Mucosa of descending colon (tissue), 3 donors: ENCODE measurements around the gene ASTN2. TPM values are rescaled to one million over a fixed set of nuclear protein-coding genes. Genes with fewer than 3 reads are reported as not detected.

Experiments
- ATAC-seq: fragments of 200-7000 bp; cut with Tn5 transposase; one replicate; pipeline ENCODE4 v1.9.1; 2020; ENCODE audit warnings: mild to moderate bottlenecking, moderate library complexity
- DNase-seq, 3 donors: peaks; one replicate each; pipeline ENCODE4 v3.0.0-alpha.2; 2020
- H3K36me3 ChIP-seq: fragments of 200-600 bp; one replicate; pipeline ENCODE4 v1.8.0; 2021; ENCODE audit warnings: low read depth, mild to moderate bottlenecking
- H3K4me1 ChIP-seq: fragments of 200-600 bp; one replicate; pipeline ENCODE4 v1.8.0; 2021; ENCODE audit warnings: low read depth, mild to moderate bottlenecking
- H3K4me3 ChIP-seq: fragments of 200-600 bp; one replicate; pipeline ENCODE4 v1.8.0; 2021; ENCODE audit warnings: mild to moderate bottlenecking
- H3K9me3 ChIP-seq: fragments of 200-600 bp; one replicate; pipeline ENCODE4 v1.8.0; 2021; ENCODE audit warnings: mild to moderate bottlenecking
- CTCF ChIP-seq: fragments of 200-600 bp; IDR thresholded peaks from one replicate; pipeline ENCODE4 v1.8.0; 2022; ENCODE audit warnings: antibody characterized with exemption, mild to moderate bottlenecking
- intact Hi-C, 2 donors: fragments of 100-400 bp; cut with DNase I in 1 of 2; cut with micrococcal nuclease in 1 of 2; formaldehyde crosslinking; loops; one replicate each; pipeline versions ENCODE4 v1.11.0 to v1.11.1; 2022; cut with DNase I, micrococcal nuclease
- total RNA-seq, 3 donors: library from RNA; stranded (reverse); fragmentation: NEBNext Ultra II Directional in 2 of 3; extraction: Animal tissue kit (Norgen Biotek cat#: 25700) in 2 of 3; gene quantifications; one replicate each; pipeline versions ENCODE4 v1.2.1 to v1.2.4, GENCODE V29; 2021 to 2023
- donor health status: DM: no; HTN: no; CAD: no; lungs with moderate emphysema.
- donor health status: DM: no; HTN: no; CAD: no.
- donor health status: DM: no; HTN: yes; CAD: no.

Gene ASTN2
- total RNA-seq, 3 donors from 2014 or later = 3.5 to 6.1 (median 5.4) TPM

GRCh38 chr9:116940614-116941215 is 474.1 kb downstream of the ASTN2 start:
- H3K4me3 ChIP-seq = no peak overlapping the region
- H3K9me3 ChIP-seq = no peaks in the 10 kb centered on the region
- TF ChIP-seq CTCF = no peak
- ATAC-seq (no peak), DNase-seq (no peak)
- no peaks in the 10 kb centered on the region for H3K36me3 ChIP-seq
- intact Hi-C loops = no loop called here
- H3K4me1 ChIP-seq = no peaks in the 10 kb centered on the region

- TF ChIP-seq CTCF = no peak
- no peaks in the 10 kb centered on the region for H3K4me1 ChIP-seq
- no peak overlapping the region for H3K4me3 ChIP-seq
- no peak for ATAC-seq
- intact Hi-C loops = no loop called here
- no peaks in the 10 kb centered on the region for H3K36me3 ChIP-seq
- no peak for DNase-seq
- no peaks in the 10 kb centered on the region for H3K9me3 ChIP-seq
Measured at GRCh38 chr9:116939614-116940013, 475.2 kb downstream of the ASTN2 start.

GRCh38 chr9:116939161-116939560 is 475.7 kb downstream of the ASTN2 start:
- ATAC-seq (no peak), DNase-seq (no peak)
- intact Hi-C loops = no loop called here
- Histone ChIP-seq H3K9me3 (no peaks in the 10 kb centered on the region), H3K36me3 (no peaks in the 10 kb centered on the region), H3K4me1 (no peaks in the 10 kb centered on the region), H3K4me3 (no peak overlapping the region)
- no peak for TF ChIP-seq CTCF

- H3K36me3 ChIP-seq = no peaks in the 10 kb centered on the region
Measured at GRCh38 chr9:116937361-116937760, 477.5 kb downstream of the ASTN2 start.

GRCh38 chr9:116935149-116935897 is 479.5 kb downstream of the ASTN2 start:
- no peak for ATAC-seq
- intact Hi-C loops = no loop called here
- no peaks in the 10 kb centered on the region for H3K4me1 ChIP-seq
- H3K36me3 ChIP-seq = no peaks in the 10 kb centered on the region
- TF ChIP-seq CTCF = no peak
- H3K9me3 ChIP-seq = no peaks in the 10 kb centered on the region
- DNase-seq = no peak
- no peak overlapping the region for H3K4me3 ChIP-seq

More at GRCh38 chr9:116937361-116937760, 477.5 kb downstream of the ASTN2 start:
- no peaks in the 10 kb centered on the region for H3K4me1 ChIP-seq
- TF ChIP-seq CTCF = no peak
- no peak overlapping the region for H3K4me3 ChIP-seq
- intact Hi-C loops = no loop called here
- DNase-seq = no peak
- no peak for ATAC-seq
- H3K9me3 ChIP-seq = no peaks in the 10 kb centered on the region
